Measurements from ENCODE around the gene PHYHIPL.

PHYHIPL gene

DNA sequence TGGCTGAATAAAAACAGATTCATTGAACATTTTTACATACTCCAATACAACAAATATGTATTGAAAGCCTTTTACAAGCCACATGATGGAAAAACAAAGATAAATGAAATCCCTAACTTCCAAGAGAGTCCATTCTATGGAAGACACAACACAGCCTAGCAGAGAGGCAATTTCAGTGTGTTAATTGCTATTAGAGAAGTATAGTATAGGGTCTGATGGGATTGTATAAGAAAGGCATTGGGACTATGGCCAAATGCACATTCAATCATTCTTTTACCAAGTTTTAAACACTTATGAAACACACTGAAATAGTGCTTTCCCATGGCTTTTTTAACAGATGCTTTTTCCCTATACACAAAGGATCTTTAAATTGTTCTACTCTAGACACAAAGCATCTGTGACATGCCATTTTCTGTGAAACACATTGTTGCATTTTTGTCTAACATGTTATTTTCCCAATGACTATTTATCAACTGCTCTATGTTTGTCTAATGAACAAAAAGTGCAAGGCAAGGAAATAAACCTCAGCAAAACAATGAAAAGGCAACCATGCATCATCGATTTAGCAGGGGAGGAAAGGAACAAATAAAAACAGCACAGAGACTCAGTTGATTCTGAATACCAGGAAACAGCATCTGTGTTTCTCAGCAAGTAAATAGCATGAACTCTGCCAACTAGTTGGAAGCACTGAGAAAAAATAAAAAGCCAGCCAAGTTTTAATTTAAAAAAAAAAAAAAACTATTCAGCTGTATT, 42.4 kb upstream of the PHYHIPL start:
- CTCF ChIA-PET = no interaction called here
- no peak for DNase-seq (ENCODE audit: extremely low spot score)
- POLR2A ChIA-PET = no interaction called here
- TF ChIP-seq HDGF (IDR thresholded peaks at IDR 0.05; ENCODE audit: borderline replicate concordance) = no peak
- TF ChIP-seq ARNT (IDR thresholded peaks at IDR 0.05) = no peak
- no peak for TF ChIP-seq PKNOX1 (IDR thresholded peaks at IDR 0.05)
- TF ChIP-seq FOXA1 (IDR thresholded peaks at IDR 0.05) = no peak
- no peak for TF ChIP-seq FOXK2 (IDR thresholded peaks at IDR 0.05)
- TF ChIP-seq SUZ12 (IDR thresholded peaks at IDR 0.05) = no peak

DNA sequence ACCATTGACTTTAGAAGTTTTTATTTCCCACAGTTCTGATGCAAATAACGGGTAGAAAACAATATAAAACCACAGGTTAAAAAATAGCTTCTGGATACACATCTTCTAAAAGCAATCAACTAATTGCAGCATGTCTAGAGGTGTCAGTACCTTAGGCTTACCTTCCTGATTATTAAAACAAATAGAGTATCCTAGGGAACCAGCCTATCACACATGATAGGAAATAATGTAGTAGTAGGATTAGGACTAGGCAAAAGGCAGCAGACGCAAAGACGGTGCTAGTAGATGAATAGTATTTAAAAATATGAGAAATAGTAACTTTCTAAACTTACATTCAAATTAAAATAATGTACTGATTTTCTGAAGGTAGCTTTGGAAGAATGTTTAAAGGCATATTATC, 41.7 kb upstream of the PHYHIPL start:
- no peak for TF ChIP-seq LEF1 (IDR thresholded peaks at IDR 0.05; ENCODE audit: borderline replicate concordance)
- TF ChIP-seq SP1 (IDR thresholded peaks at IDR 0.05) = no peak
- no peak for TF ChIP-seq NFRKB (IDR thresholded peaks at IDR 0.05)
- no peak for TF ChIP-seq HDGF (IDR thresholded peaks at IDR 0.05; ENCODE audit: borderline replicate concordance)
- TF ChIP-seq SUZ12 (IDR thresholded peaks at IDR 0.05) = no peak
- TF ChIP-seq ARNT (IDR thresholded peaks at IDR 0.05) = no peak
- no peak for TF ChIP-seq FOXA1 (IDR thresholded peaks at IDR 0.05)
- no peak for TF ChIP-seq ZNF384 (IDR thresholded peaks at IDR 0.05)
- no peak for TF ChIP-seq L3MBTL2 (conservative IDR thresholded peaks at IDR 0.05)
- TF ChIP-seq CTBP1 (IDR thresholded peaks at IDR 0.05; ENCODE audit: borderline replicate concordance) = no peak
- TF ChIP-seq TARDBP (IDR thresholded peaks at IDR 0.05) = no peak
- TF ChIP-seq FOXM1 (IDR thresholded peaks at IDR 0.05; ENCODE audit: borderline replicate concordance) = no peak
- no peak for TF ChIP-seq ELF4 (IDR thresholded peaks at IDR 0.05)
- no peak for TF ChIP-seq BHLHE40 (IDR thresholded peaks at IDR 0.05; ENCODE audit: borderline replicate concordance)
- no peak for TF ChIP-seq PKNOX1 (IDR thresholded peaks at IDR 0.05)
- no peak for TF ChIP-seq FOXK2 (IDR thresholded peaks at IDR 0.05)
- ChIA-PET POLR2A (no interaction called here), CTCF (no interaction called here)

GRCh38 chr10:59135275-59135674, 41.2 kb upstream of the PHYHIPL start:
- ChIA-PET POLR2A (no interaction called here), CTCF (no interaction called here)
- TF ChIP-seq CTBP1 (IDR thresholded peaks at IDR 0.05; ENCODE audit: borderline replicate concordance) = no peak
- TF ChIP-seq ARNT (IDR thresholded peaks at IDR 0.05) = no peak
- no peak for DNase-seq (ENCODE audit: extremely low spot score)

More for the DNA sequence above, 41.7 kb upstream of the PHYHIPL start:
- no peak for DNase-seq (ENCODE audit: extremely low spot score)

GRCh38 chr10:59138052-59138451, 38.4 kb upstream of the PHYHIPL start:
- POLR2A ChIA-PET = no interaction called here
- TF ChIP-seq NFRKB (IDR thresholded peaks at IDR 0.05) = no peak
- no peak for TF ChIP-seq ELF4 (IDR thresholded peaks at IDR 0.05)
- TF ChIP-seq L3MBTL2 (conservative IDR thresholded peaks at IDR 0.05) = no peak
- no peak for TF ChIP-seq TARDBP (IDR thresholded peaks at IDR 0.05)
- no peak for TF ChIP-seq PKNOX1 (IDR thresholded peaks at IDR 0.05)
- no peak for TF ChIP-seq ARNT (IDR thresholded peaks at IDR 0.05)
- TF ChIP-seq FOXK2 (IDR thresholded peaks at IDR 0.05) = no peak
- no peak for TF ChIP-seq CTBP1 (IDR thresholded peaks at IDR 0.05; ENCODE audit: borderline replicate concordance)
- CTCF ChIA-PET = no interaction called here
- no peak for DNase-seq (ENCODE audit: extremely low spot score)

DNA sequence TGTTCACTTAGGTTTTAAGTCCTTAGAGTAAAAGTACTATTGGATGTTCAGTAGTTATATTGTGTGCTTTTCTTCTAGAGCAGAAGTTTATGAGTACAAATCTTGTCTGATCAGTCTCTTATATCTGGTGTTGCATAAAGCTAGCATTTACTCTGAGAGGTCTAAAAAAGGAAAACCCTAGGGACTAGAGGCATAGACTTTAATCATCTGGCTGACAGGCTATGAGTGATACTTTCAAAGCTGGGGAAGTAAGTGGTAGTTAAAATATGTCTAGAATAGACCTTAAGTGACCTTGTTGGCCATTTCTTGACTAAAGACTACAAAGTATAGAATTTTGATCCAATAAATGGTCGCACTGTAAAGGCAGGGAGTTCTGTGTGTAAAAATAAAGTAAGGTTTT, 32.9 kb upstream of the PHYHIPL start:
- POLR2A ChIA-PET = no interaction called here
- TF ChIP-seq ELF4 (IDR thresholded peaks at IDR 0.05) (no peak), ARNT (IDR thresholded peaks at IDR 0.05) (no peak), FOXK2 (IDR thresholded peaks at IDR 0.05) (no peak), LEF1 (IDR thresholded peaks at IDR 0.05; ENCODE audit: borderline replicate concordance) (no peak), PKNOX1 (IDR thresholded peaks at IDR 0.05) (no peak), CTBP1 (IDR thresholded peaks at IDR 0.05; ENCODE audit: borderline replicate concordance) (no peak), HDGF (IDR thresholded peaks at IDR 0.05; ENCODE audit: borderline replicate concordance) (no peak), SP1 (IDR thresholded peaks at IDR 0.05) (no peak), BHLHE40 (IDR thresholded peaks at IDR 0.05; ENCODE audit: borderline replicate concordance) (no peak), L3MBTL2 (conservative IDR thresholded peaks at IDR 0.05) (no peak), NFRKB (IDR thresholded peaks at IDR 0.05) (no peak), SUZ12 (IDR thresholded peaks at IDR 0.05) (no peak), FOXM1 (IDR thresholded peaks at IDR 0.05; ENCODE audit: borderline replicate concordance) (no peak)
- CTCF ChIA-PET = no interaction called here
- no peak for DNase-seq (ENCODE audit: extremely low spot score)

DNA sequence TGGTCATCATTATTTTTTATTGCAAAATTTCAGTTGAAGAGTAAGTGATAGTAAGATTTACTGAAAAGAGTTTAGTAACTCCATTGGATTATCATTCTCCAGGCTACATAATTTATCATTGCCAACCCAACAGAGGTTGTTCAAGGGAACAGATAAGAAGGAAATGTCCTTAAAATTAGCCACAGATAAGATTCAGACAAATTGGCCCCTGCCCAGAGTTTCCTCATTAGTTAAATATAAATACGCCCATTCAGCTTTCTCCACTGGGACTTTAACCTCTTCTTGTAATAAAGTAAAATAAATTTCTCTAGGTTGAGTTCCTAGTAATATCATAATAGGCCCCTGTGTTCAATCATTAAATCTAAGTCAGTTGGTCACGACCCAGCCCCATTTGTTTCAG, 27.7 kb upstream of the PHYHIPL start:
- TF ChIP-seq HDGF (IDR thresholded peaks at IDR 0.05; ENCODE audit: borderline replicate concordance) (no peak), TARDBP (IDR thresholded peaks at IDR 0.05) (no peak), L3MBTL2 (conservative IDR thresholded peaks at IDR 0.05) (no peak), CTBP1 (IDR thresholded peaks at IDR 0.05; ENCODE audit: borderline replicate concordance) (no peak), FOXK2 (IDR thresholded peaks at IDR 0.05) (no peak)
- no peak for DNase-seq (ENCODE audit: extremely low spot score)
- ChIA-PET POLR2A (no interaction called here), CTCF (no interaction called here)

Data from HEK293T (cell line).